ENCODE measurements around the gene RAB27A.

RAB27A gene

DNA sequence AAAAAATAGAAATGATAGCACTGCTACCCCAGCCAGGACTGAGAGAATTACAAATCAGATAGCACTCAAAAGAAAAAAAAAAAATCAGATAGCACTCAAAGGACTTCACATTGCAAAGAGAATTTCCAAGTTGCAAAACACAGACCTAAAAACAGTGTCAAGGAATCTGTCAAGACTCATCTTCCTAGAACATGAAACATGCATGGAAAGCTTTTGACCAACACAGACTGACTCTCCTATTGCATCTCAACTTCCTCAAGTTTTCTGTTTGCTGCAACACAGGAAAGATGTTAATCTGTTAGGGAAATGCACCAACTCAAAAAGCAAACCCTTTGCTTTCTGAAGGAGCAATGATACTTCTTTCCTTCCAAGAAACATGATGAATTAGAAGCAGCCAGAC lies 42.3 kb downstream of the RAB27A start:
- no peak overlapping the region for H3K9ac ChIP-seq (ENCODE audit: low read depth, low read length)
- no peaks in the 10 kb centered on the region for H3K9me3 ChIP-seq (ENCODE audit: control insufficient read depth, insufficient read depth, low read length)
- peaks cover 2% of the 10 kb centered on the region for H3K4me1 ChIP-seq (ENCODE audit: control insufficient read depth, insufficient read depth, low read length)
- no peak overlapping the region for H3K4me3 ChIP-seq (ENCODE audit: low read depth, low read length)
- no peaks in the 10 kb centered on the region for H3K36me3 ChIP-seq (ENCODE audit: control insufficient read depth, insufficient read depth, low read length)
- H3K27me3 ChIP-seq (ENCODE audit: control insufficient read depth, insufficient read depth, low read length) = no peaks in the 10 kb centered on the region

GRCh38 chr15:55246567-55246966 lies 43.0 kb downstream of the RAB27A start:
- H3K9me3 ChIP-seq (ENCODE audit: control insufficient read depth, insufficient read depth, low read length) = no peaks in the 10 kb centered on the region
- no peak overlapping the region for H3K9ac ChIP-seq (ENCODE audit: low read depth, low read length)
- no peaks in the 10 kb centered on the region for H3K27me3 ChIP-seq (ENCODE audit: control insufficient read depth, insufficient read depth, low read length)

DNA sequence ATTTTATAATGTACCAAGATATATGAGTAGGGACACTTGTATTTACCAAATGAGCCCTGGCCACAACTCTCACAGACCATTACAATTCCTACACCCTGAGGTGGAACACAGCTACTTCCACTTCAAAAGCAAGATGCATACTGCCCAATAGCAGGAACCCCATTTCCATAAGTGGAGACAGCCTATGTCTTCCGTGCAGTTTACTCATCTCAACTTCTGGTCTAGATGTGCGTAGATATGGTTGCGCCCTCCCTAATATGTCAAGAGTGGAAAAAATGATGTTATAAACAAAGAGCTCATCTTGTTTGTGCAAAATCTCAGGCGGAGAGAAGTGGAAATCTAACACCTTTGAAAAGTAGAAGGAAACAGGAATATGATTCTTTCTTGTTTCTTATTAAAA lies 44.6 kb downstream of the RAB27A start:
- H3K36me3 ChIP-seq (ENCODE audit: control insufficient read depth, insufficient read depth, low read length) = no peaks in the 10 kb centered on the region
- H3K9me3 ChIP-seq (ENCODE audit: control insufficient read depth, insufficient read depth, low read length) = no peaks in the 10 kb centered on the region
- H3K27me3 ChIP-seq (ENCODE audit: control insufficient read depth, insufficient read depth, low read length) = no peaks in the 10 kb centered on the region
- H3K9ac ChIP-seq (ENCODE audit: low read depth, low read length) = no peak overlapping the region
- no peak overlapping the region for H3K4me3 ChIP-seq (ENCODE audit: low read depth, low read length)
- peaks cover 2% of the 10 kb centered on the region for H3K4me1 ChIP-seq (ENCODE audit: control insufficient read depth, insufficient read depth, low read length)

More at GRCh38 chr15:55246567-55246966, 43.0 kb downstream of the RAB27A start:
- no peak overlapping the region for H3K4me3 ChIP-seq (ENCODE audit: low read depth, low read length)
- H3K4me1 ChIP-seq (ENCODE audit: control insufficient read depth, insufficient read depth, low read length) = peaks cover 2% of the 10 kb centered on the region
- H3K36me3 ChIP-seq (ENCODE audit: control insufficient read depth, insufficient read depth, low read length) = no peaks in the 10 kb centered on the region

DNA sequence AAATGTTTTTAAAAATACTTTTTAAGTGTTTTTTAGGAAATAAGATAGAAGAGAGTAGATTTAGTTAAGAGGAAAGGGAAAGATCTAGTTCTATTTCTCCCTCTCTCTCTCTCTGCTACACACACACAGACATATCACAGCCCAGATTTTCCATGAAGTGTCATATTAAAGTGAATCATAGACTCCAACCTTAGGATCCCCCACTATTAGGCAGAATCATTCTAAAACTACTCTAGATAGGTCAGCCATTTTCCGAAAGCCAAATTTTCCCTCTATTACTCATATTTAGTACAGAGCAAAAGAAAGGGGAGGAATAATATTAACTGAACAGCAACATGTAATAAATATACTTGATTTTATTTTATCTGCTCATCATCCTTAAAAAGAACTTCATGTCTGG lies 47.7 kb downstream of the RAB27A start:
- Histone ChIP-seq H3K36me3 (ENCODE audit: control insufficient read depth, insufficient read depth, low read length) (no peaks in the 10 kb centered on the region), H3K4me1 (ENCODE audit: control insufficient read depth, insufficient read depth, low read length) (no peaks in the 10 kb centered on the region), H3K9ac (ENCODE audit: low read depth, low read length) (no peak overlapping the region), H3K9me3 (ENCODE audit: control insufficient read depth, insufficient read depth, low read length) (no peaks in the 10 kb centered on the region), H3K4me3 (ENCODE audit: low read depth, low read length) (no peak overlapping the region), H3K27me3 (ENCODE audit: control insufficient read depth, insufficient read depth, low read length) (no peaks in the 10 kb centered on the region)

- Histone ChIP-seq H3K27me3 (ENCODE audit: control insufficient read depth, insufficient read depth, low read length) (no peaks in the 10 kb centered on the region), H3K36me3 (ENCODE audit: control insufficient read depth, insufficient read depth, low read length) (no peaks in the 10 kb centered on the region), H3K9ac (ENCODE audit: low read depth, low read length) (no peak overlapping the region), H3K9me3 (ENCODE audit: control insufficient read depth, insufficient read depth, low read length) (no peaks in the 10 kb centered on the region), H3K4me3 (ENCODE audit: low read depth, low read length) (no peak overlapping the region), H3K4me1 (ENCODE audit: control insufficient read depth, insufficient read depth, low read length) (no peaks in the 10 kb centered on the region)
Observed at GRCh38 chr15:55241186-55241585, 48.4 kb downstream of the RAB27A start.

DNA sequence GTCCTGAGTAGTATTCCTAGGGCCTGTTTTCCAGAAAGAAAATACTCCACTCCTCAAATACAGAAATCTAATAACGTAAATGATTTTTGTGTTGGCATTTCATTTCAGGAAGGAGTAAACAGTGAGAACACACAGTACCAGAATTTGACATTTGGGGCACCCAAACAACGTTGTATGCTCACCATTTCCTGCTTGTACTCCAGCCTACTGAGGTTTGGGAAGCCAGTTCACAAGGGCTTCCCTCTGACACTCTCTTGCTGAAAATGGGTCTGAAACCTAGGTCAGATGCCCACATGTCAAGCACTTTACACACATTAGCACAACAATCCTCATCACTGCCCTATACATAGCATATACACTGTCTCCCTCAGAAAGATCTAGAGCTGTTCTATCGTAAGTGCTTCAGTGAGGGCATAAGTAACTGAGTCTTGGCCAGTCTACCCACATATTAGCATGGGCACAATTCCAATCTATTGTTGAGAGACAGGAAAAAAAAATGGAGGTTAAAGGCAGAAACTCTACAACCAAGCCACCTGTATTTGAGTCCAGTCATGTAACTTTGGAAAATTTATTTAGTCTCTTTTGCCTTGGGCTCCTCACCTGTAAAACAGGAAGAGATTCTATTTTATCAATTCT lies 49.4 kb downstream of the RAB27A start:
- no peaks in the 10 kb centered on the region for H3K4me1 ChIP-seq (ENCODE audit: control insufficient read depth, insufficient read depth, low read length)
- no peak overlapping the region for H3K9ac ChIP-seq (ENCODE audit: low read depth, low read length)
- H3K27me3 ChIP-seq (ENCODE audit: control insufficient read depth, insufficient read depth, low read length) = no peaks in the 10 kb centered on the region
- H3K4me3 ChIP-seq (ENCODE audit: low read depth, low read length) = no peak overlapping the region
- H3K9me3 ChIP-seq (ENCODE audit: control insufficient read depth, insufficient read depth, low read length) = no peaks in the 10 kb centered on the region
- H3K36me3 ChIP-seq (ENCODE audit: control insufficient read depth, insufficient read depth, low read length) = no peaks in the 10 kb centered on the region

DNA sequence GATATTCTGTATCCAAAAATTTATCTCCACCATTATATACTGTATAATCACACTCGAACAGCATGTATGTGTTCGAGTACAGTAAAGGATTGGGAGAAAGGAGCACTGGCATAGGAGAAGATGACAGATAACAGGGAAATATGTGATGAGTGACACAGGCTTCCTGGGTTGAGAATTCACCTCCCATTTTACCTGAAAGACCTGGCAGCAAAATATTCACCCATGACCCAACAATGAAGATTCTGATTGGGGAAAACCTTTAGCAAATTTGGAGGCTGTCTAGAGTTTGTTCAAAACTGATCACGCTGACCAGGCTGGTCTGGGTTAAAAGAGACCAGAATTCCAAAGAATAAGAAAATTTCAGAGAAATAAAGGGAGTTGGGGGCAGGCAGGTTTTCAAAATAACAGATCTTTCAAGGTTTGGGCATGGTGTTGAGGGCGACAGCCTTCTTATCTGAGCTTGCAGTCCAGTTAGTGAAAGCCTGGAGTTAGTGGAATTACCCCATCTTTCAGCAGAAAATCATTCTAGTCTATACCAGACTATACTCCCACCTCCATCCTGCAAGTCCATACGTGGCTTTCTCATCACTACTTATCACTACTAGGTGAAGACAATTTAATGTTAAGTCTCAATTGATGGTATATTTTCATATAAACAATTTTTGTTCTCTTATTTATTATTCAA lies 50.0 kb downstream of the RAB27A start:
- no peak overlapping the region for H3K4me3 ChIP-seq (ENCODE audit: low read depth, low read length)
- no peaks in the 10 kb centered on the region for H3K9me3 ChIP-seq (ENCODE audit: control insufficient read depth, insufficient read depth, low read length)
- no peaks in the 10 kb centered on the region for H3K27me3 ChIP-seq (ENCODE audit: control insufficient read depth, insufficient read depth, low read length)
- no peak overlapping the region for H3K9ac ChIP-seq (ENCODE audit: low read depth, low read length)
- no peaks in the 10 kb centered on the region for H3K36me3 ChIP-seq (ENCODE audit: control insufficient read depth, insufficient read depth, low read length)
- no peaks in the 10 kb centered on the region for H3K4me1 ChIP-seq (ENCODE audit: control insufficient read depth, insufficient read depth, low read length)

- Histone ChIP-seq H3K27me3 (ENCODE audit: control insufficient read depth, insufficient read depth, low read length) (no peaks in the 10 kb centered on the region), H3K9me3 (ENCODE audit: control insufficient read depth, insufficient read depth, low read length) (no peaks in the 10 kb centered on the region), H3K36me3 (ENCODE audit: control insufficient read depth, insufficient read depth, low read length) (no peaks in the 10 kb centered on the region), H3K9ac (ENCODE audit: low read depth, low read length) (no peak overlapping the region), H3K4me3 (ENCODE audit: low read depth, low read length) (no peak overlapping the region), H3K4me1 (ENCODE audit: control insufficient read depth, insufficient read depth, low read length) (no peaks in the 10 kb centered on the region)
Observed at GRCh38 chr15:55238877-55239276, 50.7 kb downstream of the RAB27A start.

DNA sequence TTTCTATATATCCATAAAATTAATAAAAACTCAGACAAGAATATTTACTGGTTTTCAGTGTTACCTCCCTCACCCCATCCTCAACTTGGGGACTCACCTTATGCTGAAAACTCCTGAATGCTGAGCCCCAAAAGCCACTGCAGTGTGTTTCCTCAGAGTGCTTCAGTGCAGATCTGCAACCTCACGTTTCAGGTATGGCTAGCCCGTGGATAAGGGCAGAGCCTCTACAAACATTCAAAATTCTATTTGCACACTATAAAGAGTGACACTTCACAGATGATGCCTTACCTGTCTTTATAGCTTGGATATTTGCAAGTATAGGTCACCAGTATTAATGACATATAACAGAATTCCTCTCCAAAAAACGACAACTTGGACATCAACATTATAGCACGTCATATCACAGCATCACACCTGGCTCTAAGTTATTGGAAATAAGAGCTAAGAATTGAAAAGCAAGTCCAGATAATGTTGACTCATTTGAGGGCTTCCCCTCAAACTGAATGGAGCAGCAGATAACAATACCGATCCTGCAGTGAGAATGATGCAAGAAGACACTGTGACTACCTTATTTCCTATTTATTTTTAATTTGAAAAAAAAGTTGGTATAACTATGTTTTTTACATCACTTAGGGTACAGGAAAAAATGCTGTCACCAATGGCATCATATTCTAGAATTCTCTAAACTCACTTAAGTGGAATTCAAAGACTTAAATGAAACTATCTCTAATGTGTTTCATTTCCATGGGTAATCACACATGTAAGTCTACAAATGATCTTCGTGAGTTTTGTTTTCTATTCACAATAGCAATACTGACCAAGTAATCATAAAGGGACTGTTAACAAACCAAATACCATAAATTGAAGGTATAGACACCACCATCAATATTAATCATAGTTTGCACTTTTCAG lies 52.1 kb downstream of the RAB27A start:
- H3K9ac ChIP-seq (ENCODE audit: low read depth, low read length) = no peak overlapping the region
- no peaks in the 10 kb centered on the region for H3K4me1 ChIP-seq (ENCODE audit: control insufficient read depth, insufficient read depth, low read length)
- H3K36me3 ChIP-seq (ENCODE audit: control insufficient read depth, insufficient read depth, low read length) = no peaks in the 10 kb centered on the region
- H3K9me3 ChIP-seq (ENCODE audit: control insufficient read depth, insufficient read depth, low read length) = no peaks in the 10 kb centered on the region
- H3K4me3 ChIP-seq (ENCODE audit: low read depth, low read length) = no peak overlapping the region
- no peaks in the 10 kb centered on the region for H3K27me3 ChIP-seq (ENCODE audit: control insufficient read depth, insufficient read depth, low read length)

- no peaks in the 10 kb centered on the region for H3K27me3 ChIP-seq (ENCODE audit: control insufficient read depth, insufficient read depth, low read length)
- H3K4me3 ChIP-seq (ENCODE audit: low read depth, low read length) = no peak overlapping the region
- no peaks in the 10 kb centered on the region for H3K4me1 ChIP-seq (ENCODE audit: control insufficient read depth, insufficient read depth, low read length)
- no peak overlapping the region for H3K9ac ChIP-seq (ENCODE audit: low read depth, low read length)
- H3K9me3 ChIP-seq (ENCODE audit: control insufficient read depth, insufficient read depth, low read length) = no peaks in the 10 kb centered on the region
- H3K36me3 ChIP-seq (ENCODE audit: control insufficient read depth, insufficient read depth, low read length) = no peaks in the 10 kb centered on the region
Observed at GRCh38 chr15:55235546-55236036, 54.0 kb downstream of the RAB27A start.

GRCh38 chr15:55234800-55235104 lies 54.9 kb downstream of the RAB27A start:
- no peaks in the 10 kb centered on the region for H3K27me3 ChIP-seq (ENCODE audit: control insufficient read depth, insufficient read depth, low read length)
- no peaks in the 10 kb centered on the region for H3K4me1 ChIP-seq (ENCODE audit: control insufficient read depth, insufficient read depth, low read length)
- H3K9ac ChIP-seq (ENCODE audit: low read depth, low read length) = no peak overlapping the region
- H3K4me3 ChIP-seq (ENCODE audit: low read depth, low read length) = no peak overlapping the region
- no peaks in the 10 kb centered on the region for H3K36me3 ChIP-seq (ENCODE audit: control insufficient read depth, insufficient read depth, low read length)
- H3K9me3 ChIP-seq (ENCODE audit: control insufficient read depth, insufficient read depth, low read length) = no peaks in the 10 kb centered on the region

All from iPS-15b (cell line).